NCI-H1694 (cell line): ENCODE results near the gene CPT1C.

Source experiments
- DNase-seq: peaks from one replicate; lab custom pipeline; 2025; lab: John Stamatoyannopoulos, UW

CPT1C gene

GRCh38 chr19:49758292-49758691 is 67.4 kb downstream of the CPT1C start:
- no peak for DNase-seq

GRCh38 chr19:49761249-49761624 is 70.3 kb downstream of the CPT1C start:
- DNase-seq = no peak

GRCh38 chr19:49761625-49762311 is 70.9 kb downstream of the CPT1C start:
- DNase-seq = no peak

- no peak for DNase-seq
Observed at GRCh38 chr19:49763230-49763629, 72.3 kb downstream of the CPT1C start, which contains the start of gene TSKS. Gene TSKS, minus strand, starts transcription at chr19:49763306. Its CDS starts 59 bp downstream, at chr19:49763247.
